ENCODE results near the gene SNN.

Gene SNN

GRCh38 chr16:11699234-11699894 lies 31.1 kb downstream of the SNN start:
- ATAC-seq (no peak), DNase-seq (no peak)

- DNase-seq (no peak), ATAC-seq (no peak)
These were observed 32.2 kb downstream of the SNN start for GRCh38 chr16:11700264-11701029.

DNA sequence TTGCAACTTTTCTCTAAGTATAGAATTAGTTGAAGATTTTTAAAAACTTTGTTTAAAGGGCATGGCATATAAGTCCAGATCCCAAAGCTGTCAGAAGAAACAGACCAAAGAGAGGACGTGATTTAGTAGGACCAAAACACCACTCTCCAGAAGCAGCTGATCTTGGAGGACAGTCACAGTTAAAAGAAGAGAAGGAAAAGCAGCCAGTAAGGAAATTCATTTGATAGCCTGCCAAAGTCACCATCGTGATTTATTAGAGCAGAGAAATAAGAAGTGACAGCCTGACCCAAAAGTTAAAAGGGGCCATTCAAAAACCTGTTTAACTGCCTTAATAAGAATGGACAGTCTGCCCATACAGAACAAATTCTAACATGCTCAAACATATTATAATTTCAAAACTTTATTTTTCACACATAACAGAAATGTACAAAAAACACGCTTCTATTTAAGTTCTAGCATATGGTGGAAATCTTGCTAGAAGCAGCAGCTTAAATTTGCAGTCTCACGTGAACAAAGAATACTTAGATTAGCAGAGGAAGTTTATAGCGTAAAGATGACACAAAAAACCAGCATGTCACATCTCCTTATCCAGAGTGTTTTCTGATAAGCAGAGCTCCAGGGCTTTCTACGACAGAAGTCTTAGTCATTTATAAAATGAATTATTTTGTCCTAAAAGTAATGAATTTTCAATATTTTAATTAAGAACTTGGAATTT lies 37.2 kb downstream of the SNN start:
- DNase-seq: no peak
- no peak for ATAC-seq

DNA sequence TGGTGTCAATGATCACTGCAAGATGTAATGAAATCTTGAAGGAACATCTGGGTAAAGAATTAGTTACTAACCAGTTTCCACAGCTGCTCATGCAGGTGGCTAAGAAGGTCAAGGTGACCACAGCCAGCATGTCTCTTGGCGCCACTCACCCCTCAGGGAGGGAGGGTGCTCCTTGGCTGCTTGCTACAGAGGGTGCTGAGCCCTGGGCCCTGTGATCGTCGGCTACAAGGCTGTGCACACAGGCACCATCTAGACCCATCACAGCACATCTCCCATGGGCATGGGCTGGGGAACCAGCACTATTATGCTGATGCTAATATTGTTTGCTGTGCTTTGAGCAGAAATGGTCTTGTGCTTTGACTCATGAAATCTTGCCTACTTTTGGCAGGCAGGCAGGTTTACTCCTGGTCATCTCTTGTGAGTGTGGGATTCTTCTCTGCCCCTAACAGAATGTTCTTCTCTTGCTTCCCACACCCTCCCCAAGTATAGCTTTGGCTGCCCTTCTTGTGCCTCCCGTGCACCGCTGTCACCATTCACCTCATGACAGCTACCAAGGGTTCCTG lies 38.0 kb downstream of the SNN start:
- ATAC-seq: no peak
- no peak for DNase-seq

DNA sequence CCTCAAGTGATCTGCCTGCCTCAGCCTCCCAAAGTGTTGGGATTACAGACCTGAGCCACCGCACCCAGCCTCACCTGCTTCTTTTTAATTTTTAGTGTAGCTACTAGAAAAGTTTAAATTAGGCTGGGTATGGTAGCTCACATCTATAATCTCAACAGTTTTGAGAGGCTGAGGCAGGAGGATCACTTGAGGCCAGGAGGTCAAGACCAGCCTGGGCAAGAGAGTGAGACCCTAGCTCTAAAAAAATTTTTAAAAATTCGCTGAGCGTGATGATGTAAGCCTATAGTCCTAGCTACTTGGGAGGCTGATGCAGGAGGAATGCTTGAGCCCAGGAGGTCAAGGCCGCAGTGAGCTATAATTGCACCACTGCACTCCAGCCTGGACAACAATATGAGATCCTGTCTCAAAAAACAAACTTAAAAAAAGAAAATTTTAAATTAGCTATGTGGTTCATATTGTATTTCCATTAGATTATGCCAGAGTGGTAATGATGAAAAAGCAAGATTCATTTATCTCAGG lies 39.5 kb downstream of the SNN start:
- no peak for DNase-seq
- ATAC-seq: no peak

GRCh38 chr16:11708421-11708820 lies 40.2 kb downstream of the SNN start:
- no peak for DNase-seq
- ATAC-seq: no peak

- no peak for ATAC-seq
- no peak for DNase-seq
These were observed 43.4 kb downstream of the SNN start for GRCh38 chr16:11711662-11712061.

DNA sequence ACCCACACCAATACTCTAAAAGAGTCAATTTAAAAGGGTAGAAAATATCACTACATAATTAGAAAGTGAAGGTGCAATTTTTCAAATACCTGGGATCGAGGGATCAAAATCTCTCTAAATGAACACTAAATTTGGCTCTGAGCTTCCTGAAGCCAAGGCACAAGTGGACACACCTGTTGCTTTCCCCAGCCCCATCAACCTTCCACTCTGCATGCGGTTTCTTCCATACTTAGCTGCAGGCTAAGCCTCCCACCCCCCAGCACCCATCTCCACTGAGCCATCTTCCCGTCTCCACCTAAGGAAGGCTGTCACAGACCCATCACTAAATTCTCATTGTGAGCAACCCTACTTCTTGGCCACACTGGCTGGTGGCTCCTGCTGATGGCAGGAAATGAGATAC lies 43.9 kb downstream of the SNN start:
- ATAC-seq: no peak
- DNase-seq: no peak

DNA sequence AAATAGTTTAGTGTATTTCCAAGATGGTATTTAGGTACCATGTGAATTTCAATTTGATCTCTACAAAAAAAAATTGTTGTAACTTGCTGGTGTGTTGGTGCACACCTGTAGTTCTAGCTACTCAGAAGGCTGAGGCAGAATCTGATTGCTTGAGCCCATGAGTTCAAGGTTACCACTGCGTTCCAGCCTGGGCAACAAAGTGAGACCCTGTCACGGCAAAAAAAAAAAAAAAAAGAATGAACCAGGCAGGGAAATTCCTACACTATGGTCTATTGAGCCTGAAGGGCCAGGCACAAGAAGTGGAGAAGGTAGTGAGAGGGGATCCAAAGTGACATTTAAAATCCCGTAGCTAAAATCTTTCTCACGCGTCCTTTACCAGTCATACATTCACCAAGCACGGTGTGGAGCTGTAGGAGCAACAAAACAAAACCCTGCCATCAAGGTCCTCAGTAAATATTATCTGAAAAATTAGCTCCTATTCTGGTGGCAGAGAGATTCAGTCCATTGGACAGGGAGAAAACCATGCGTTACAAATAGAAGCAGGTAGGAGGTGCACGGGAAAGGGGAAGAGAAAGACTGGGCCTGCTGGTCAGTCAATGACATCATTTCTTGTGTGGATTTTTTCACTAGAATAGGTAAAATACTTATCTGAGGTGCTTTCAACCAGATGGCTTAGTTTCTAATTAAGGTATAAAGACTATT lies 47.1 kb downstream of the SNN start:
- DNase-seq (no peak), ATAC-seq (no peak)

- DNase-seq (no peak), ATAC-seq (no peak)
These were observed 48.1 kb downstream of the SNN start for GRCh38 chr16:11716336-11716735.

GRCh38 chr16:11717811-11718210 lies 49.6 kb downstream of the SNN start:
- DNase-seq (no peak), ATAC-seq (no peak)

- no peak for ATAC-seq
- no peak for DNase-seq
These were observed 50.9 kb downstream of the SNN start for GRCh38 chr16:11719171-11719570.

DNA sequence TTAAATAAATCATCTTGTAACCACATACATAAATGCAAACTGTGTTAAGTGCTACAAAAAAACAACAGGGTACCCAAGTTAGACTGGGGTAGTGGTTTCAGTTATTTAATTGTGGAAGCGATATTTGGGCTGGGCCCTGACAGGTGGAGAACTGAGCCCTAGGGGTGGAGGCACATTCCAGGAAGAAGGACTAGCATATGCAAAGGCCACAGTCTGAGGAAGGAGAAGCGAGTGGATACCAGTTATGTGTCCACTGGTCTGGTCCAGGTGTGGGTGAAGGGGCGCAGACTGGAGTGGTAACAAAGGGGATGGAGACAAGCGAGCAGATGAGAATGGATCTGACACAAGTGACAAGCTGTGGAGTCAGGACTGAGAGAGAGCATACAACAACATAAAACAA lies 51.5 kb downstream of the SNN start:
- DNase-seq: no peak
- no peak for ATAC-seq

DNA sequence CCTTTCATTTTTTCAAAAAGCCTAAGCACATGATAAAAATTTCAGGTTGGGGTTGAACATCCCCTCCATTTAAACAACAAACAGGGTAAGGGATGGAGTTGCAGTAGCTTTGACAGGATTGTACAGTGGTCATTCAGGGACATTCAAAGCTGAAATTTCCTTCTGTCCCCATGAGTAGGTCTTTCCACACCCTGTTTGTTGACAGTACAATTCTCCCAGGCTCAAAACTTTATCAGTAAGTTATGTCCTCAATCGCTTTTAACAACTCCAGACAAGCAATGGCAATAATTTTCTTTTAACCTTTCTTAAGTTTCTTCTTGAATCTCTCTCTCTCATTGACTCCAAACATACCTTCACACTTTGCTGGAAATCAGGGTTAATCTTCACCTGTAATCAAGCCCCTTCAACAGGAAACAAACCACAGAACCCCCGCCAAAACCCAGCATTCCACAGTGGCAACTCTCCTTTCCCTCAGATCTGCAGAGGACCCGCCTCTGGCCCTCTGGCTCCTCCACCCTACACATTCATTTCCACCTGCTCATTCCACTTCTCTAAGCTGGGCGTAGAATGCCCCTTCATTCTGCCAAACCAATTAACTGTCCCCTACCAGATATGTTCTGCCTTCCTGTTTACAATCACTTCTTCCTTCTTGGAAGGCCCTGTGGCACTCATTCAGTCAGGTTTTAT lies 53.7 kb downstream of the SNN start:
- ATAC-seq: no peak
- no peak for DNase-seq

DNA sequence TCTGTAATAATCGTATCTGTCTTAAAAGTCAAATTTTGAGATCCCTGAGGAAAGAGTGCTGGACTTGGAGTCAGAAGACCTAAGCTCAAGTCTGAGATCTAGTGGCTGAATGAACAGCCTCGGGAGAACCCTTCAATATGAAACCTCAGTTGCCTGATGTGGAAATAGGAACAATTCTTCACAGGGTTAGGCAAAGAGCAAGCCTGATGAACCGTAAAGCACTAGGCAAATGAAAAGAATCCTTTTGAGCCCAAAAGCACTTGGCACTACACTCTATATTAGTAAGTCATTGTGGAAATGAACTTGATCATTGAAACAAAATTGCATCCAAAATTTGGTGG lies 54.2 kb downstream of the SNN start:
- ATAC-seq: no peak
- no peak for DNase-seq

GRCh38 chr16:11725457-11725856 lies 57.2 kb downstream of the SNN start:
- DNase-seq (no peak), ATAC-seq (no peak)

DNA sequence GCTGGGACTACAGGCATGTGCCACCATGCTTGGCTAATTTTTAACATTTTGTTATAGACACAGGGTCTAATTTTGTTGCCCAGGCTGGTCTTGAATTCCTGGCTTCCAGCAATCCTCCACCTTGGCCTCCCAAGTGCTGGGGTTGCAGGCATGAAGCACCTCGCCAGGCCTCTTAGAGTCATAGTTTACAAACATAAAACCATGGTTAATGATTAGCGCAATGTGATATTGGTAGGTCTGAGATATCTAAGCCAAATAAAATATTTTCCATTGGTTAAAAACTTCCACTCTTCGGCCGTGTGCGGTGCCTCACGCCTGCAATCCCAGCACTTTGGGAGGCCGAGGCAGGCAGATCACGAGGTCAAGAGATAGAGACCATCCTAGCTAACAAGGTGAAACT lies 57.8 kb downstream of the SNN start:
- no peak for ATAC-seq

DNA sequence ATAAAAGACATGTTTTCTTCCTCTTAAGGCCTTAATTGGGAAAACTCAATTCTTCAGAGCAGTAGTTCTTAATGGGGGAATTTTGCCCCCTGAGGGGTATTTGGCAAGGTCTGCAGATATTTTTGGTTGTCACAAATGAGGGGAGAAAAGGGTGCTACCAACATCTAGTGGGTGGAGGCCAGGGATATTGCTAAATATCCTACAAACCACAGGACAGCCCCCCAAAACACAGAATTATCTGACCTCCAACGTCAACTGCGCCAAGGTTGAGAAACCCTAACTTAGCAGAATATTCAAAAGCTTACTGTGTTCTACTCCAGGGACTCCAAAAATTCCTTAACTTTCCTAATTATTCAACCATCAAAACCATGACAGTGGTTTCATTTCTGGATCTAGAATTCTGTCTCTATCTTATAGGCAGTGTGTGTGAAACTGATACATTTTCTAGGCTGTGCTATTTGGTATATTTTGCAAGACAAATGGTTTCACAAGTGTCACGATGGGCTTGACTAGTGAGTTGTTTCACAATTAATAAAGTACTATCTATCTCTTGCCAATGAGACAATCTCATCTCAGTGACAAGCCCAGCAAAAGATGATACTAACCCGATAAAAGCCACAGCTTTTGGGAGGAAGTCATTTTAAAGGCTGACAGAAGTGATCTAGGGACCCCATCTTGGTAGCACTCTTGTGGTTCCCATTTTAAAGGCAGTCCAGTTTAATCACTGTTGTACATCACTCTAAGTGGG lies 59.7 kb downstream of the SNN start:
- DNase-seq: no peak

More for the DNA sequence above, 57.8 kb downstream of the SNN start:
- no peak for DNase-seq

More for the DNA sequence above, 59.7 kb downstream of the SNN start:
- peak; percentile 69 for ATAC-seq
